Measurements from ENCODE around the gene PDGFRB.
A peak's percentile ranks its signal among the peaks of the same experiment; 100 is the strongest.

Gene PDGFRB

DNA sequence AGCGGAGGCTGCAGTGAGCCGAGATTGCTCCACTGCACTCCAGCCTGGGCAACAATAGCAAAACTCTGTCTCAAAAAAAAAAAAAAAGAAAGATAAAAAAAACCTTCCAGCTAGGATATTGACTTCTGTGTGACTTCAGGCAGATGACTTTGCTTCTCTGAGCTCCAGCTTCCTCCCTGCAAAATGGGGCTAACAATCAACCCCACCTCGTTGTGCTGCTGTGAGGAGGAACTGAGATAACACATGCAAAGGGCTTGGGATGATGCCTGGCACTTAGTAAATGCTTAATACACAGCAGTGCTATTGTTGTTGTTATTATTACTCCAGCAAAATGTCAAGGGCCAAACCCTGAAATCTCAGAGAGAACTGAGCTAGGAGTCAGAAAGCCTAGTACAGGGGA, 7.4 kb upstream of the PDGFRB start:
- DNase-seq (ENCODE audit: low read depth in 2 of 2), result no peak

DNA sequence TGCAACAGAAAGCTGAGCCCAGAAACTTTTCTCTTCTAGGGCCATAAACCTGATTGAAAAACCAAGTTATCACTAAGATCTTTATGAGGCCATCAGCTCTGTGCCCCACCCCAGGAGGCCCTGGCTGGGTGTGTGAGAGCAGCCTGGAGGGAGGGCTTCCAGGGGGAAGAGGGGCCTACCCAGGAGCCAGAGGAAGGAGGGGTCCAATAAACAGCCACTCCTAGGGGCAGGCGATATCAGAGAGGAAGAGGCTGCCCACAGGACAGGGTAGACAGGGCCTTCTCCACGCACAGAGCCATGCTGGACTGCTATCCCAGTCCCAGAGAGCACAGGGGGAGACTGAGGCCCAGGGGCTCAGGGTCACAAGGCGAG, 6.5 kb upstream of the PDGFRB start:
- no peak for DNase-seq (ENCODE audit: low read depth in 2 of 2)

- DNase-seq (ENCODE audit: low read depth in 2 of 2), result no peak
Observed at GRCh38 chr5:150161242-150162141, 5.8 kb upstream of the PDGFRB start.

GRCh38 chr5:150160448-150161081, 4.9 kb upstream of the PDGFRB start:
- no peak for DNase-seq (ENCODE audit: low read depth in 2 of 2)

- DNase-seq (ENCODE audit: low read depth in 2 of 2), result peak; percentile 56 to 57
Observed at GRCh38 chr5:150159741-150160179, 4.1 kb upstream of the PDGFRB start.

DNA sequence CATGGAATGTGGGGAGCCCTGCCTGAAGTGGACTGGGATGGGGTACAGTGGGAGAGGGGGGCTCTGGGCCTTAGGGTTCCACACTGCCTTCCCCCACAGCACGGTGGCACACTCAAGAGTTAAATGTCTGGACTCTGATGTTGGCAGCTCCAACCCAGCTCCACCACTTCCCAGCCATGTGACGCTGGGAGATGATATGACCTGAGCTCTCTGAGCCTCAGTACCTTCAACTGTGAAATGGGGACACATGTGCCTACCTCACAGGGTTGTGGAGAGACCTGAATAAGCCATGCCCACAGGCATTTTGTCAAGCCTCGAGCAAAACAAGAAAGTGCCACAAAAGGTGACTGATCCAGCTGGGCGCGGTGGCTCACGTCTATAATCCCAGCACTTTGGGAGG, 3.4 kb upstream of the PDGFRB start:
- no peak for DNase-seq (ENCODE audit: low read depth in 2 of 2)

DNA sequence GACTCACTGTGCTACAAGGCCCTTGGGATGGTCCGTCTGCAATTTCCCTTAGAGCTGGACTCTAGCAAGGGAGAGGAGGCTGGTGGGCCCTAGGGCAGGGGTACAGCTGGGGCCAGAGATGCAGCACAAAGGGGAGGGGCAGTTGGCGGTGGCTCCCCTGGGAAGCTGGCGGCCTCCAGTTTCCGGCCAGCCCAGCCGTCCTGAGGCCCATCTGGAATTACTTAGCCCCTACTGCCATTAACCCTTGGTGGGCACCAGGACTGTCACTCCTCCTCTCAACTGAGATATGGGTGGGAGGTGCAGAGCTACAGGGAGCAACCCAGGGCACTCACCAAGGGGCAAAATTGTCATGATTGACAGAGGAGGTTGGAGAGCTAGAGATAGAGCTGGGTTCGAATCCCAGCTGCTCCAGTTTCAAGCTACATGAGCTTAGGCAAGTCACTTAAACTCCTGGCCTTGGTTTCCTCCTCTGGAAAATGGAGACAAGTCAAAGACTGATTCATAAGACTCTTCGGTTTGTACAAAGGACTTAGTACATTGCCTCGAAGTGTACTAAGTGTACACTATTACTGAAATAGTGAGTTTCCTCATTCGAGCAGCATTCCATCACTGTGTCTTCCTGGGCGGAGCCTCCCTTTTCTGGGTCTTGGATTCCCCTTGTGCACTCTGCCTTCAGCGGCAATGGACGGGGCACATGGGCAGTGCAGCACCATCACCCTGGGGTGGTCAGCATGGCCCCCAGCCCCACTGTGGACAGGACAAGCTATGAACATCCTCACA, 2.7 kb upstream of the PDGFRB start:
- no peak for DNase-seq (ENCODE audit: low read depth in 2 of 2)

GRCh38 chr5:150157168-150157567, 1.5 kb upstream of the PDGFRB start:
- no peak for DNase-seq (ENCODE audit: low read depth in 2 of 2)

DNA sequence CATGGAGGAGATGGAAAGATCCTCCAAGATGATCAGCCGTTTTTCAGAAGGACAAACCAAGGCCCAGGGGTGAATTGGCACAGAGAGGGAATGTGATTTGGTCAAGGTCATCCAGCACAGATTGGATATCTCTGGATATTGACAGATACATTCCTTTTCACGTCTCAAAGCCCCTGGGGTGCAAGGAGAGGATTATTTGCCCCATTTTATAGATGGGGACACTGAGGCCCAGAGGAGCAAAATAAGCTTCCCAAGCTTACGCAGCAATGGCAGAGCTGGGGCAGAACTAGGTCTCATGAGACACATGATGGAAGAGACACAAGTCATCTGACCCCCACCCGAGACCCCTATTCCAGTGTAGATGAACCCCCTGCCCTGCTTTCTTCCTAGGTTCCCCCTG, 895 bp upstream of the PDGFRB start:
- no peak for DNase-seq (ENCODE audit: low read depth in 2 of 2)

- DNase-seq (ENCODE audit: low read depth in 2 of 2), result no peak
Observed at GRCh38 chr5:150156027-150156368, 353 bp upstream of the PDGFRB start.

GRCh38 chr5:150154618-150155128, 972 bp downstream of the PDGFRB start:
- DNase-seq (ENCODE audit: low read depth in 2 of 2), result no peak

DNA sequence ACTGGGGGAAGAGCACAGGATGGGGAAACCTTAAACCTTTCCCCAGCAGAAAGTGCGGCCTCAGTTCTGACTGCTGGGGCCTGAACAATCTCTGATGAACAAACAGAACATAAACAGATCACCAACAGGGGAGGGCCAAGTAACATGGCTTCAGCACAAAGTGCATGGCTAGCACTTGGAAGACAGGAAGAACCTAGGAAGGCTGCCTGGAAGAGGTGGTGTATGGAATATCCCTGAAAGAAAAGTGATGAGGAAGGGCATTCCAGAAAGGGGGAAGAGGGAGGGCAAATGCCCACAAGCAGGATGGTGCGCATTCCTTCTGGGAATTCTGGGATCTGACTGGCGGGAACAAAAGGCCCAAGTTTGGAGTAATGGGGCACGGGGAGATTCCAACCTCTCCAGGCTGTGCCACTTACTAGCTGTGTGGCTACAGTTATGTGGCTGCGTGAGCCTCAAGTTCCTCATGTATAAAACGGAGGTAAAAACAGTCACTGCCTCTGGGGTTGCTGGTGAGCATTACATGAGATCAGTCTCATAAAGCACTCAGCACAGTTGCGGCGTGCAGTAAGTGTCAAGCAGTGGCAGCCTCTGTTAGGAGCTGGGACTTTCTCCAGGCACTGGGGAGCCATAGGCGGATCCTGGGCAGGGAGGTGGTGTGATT, 1.6 kb downstream of the PDGFRB start:
- no peak for DNase-seq (ENCODE audit: low read depth in 2 of 2)

DNA sequence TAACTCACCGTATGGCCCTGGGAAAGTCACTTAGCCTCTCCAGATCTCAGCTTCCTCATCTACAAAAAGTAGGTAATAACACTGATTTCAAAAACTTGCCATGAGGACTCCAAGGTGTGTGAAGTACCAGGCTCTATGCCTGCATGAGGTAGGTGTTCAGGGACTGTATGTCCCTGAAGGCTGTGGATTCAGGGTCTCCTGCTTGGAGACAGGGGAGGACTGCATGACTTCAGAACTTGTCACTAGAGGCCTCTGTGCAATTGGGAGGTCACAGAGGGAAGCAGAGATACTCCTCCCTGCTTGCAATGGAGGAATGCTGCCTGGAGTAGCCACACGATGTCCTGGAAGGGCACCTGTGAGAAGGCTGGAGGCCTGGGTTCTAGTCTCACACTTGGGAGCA, 2.2 kb downstream of the PDGFRB start:
- DNase-seq (ENCODE audit: low read depth in 2 of 2), result no peak

DNA sequence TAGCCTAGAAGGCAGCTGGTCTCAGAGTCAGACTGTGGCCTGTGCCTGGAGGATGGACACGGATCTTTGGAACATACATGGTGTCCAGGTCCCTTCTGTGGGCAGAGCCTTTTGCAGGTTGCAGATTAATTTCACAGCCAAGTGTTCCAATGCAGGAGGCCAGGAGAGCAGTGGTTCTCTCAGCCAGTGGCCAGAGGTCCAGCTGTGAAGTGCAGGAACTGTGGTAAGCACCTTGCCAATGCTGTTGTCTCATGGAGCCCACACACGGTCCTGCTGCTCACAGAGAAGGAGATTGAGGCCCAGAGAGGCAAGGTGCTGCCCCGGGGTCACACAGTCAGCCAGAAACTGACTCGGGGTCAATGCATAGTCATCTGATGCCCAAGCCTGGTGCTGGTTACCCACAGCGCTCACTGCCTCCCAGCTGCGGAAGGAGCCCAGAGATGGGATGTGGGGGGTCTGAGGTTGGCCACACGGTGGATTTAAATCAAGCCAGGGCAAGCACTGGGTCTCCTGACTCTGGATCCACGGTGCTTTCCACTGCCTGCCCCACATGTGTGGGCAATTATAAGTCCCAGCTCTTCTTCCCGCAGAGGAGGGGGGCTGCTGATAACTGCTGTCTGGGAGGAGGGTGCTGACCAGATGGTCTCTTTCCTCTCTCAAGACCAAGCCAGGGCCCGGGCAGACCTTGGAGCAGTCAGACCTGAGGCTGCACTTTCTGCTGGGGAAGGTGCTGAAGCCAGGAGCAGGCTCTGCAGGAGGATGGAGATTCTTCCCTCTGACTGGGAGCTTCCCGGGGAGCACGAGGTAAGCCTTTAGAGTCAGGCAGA, 2.8 kb downstream of the PDGFRB start:
- no peak for DNase-seq (ENCODE audit: low read depth in 2 of 2)

- DNase-seq (ENCODE audit: low read depth in 2 of 2), result no peak
Observed at GRCh38 chr5:150149618-150150017, 6.0 kb downstream of the PDGFRB start.

GRCh38 chr5:150148117-150148927, 7.3 kb downstream of the PDGFRB start:
- DNase-seq (ENCODE audit: low read depth in 2 of 2), result no peak

- DNase-seq (ENCODE audit: low read depth in 2 of 2), result no peak
Observed at GRCh38 chr5:150147670-150148069, 8.0 kb downstream of the PDGFRB start.

GRCh38 chr5:150146862-150147601, 8.6 kb downstream of the PDGFRB start:
- no peak for DNase-seq (ENCODE audit: low read depth in 2 of 2)

- DNase-seq (ENCODE audit: low read depth in 2 of 2), result no peak
Observed at GRCh38 chr5:150146235-150146634, 9.4 kb downstream of the PDGFRB start.

Data from fibroblast of skin of left quadriceps (primary cell).